Heart left ventricle (tissue), 16 donors: Measurements from ENCODE around the gene IL1RAPL1. TPM values are rescaled to one million over a fixed set of nuclear protein-coding genes. Genes with fewer than 3 reads are reported as not detected.

Source experiments
- ATAC-seq, 4 donors: fragments of 200-7000 bp; cut with Tn5 transposase; one replicate each; pipeline ENCODE4 v1.9.1; 2020 to 2022; ENCODE audit warnings: moderate library complexity in 4 of 4, mild to moderate bottlenecking in 3 of 4, moderate number of reproducible peaks in 1 of 4
- DNase-seq, 5 donors: peaks; one replicate each; pipeline ENCODE4 v3.0.0-alpha.2; 2020
- H3K27ac ChIP-seq, 12 donors: fragments of 200-600 bp; sonication (generic) in 4 of 12; one replicate each; pipeline versions ENCODE4 v1.5.0 to v1.8.0; 2016 to 2022; ENCODE audit warnings: mild to moderate bottlenecking in 2 of 12
- H3K27me3 ChIP-seq, 9 donors: fragments of 200-600 bp; sonication (generic) in 2 of 9; one replicate each; pipeline versions ENCODE4 v1.5.1 to v1.8.0; 2016 to 2022; ENCODE audit warnings: mild to moderate bottlenecking in 3 of 9
- H3K36me3 ChIP-seq, 9 donors: fragments of 200-600 bp; sonication (generic) in 2 of 9; one replicate each; pipeline versions ENCODE4 v1.5.0 to v1.8.0; 2018 to 2022; ENCODE audit warnings: mild to moderate bottlenecking in 2 of 9
- H3K4me1 ChIP-seq, 12 donors: fragments of 200-600 bp; sonication (generic) in 4 of 12; one replicate each; pipeline versions ENCODE4 v1.5.0 to v1.8.0; 2016 to 2022; ENCODE audit warnings: mild to moderate bottlenecking in 3 of 12
- H3K4me3 ChIP-seq, 12 donors: fragments of 200-600 bp; sonication (generic) in 4 of 12; one replicate each; pipeline versions ENCODE4 v1.5.0 to v1.8.0; 2017 to 2022; ENCODE audit warnings: mild to moderate bottlenecking in 9 of 12, moderate library complexity in 4 of 12
- H3K9me3 ChIP-seq, 12 donors: fragments of 200-600 bp; sonication (generic) in 4 of 12; one replicate each; pipeline versions ENCODE4 v1.5.0 to v1.8.0; 2016 to 2022; ENCODE audit warnings: mild to moderate bottlenecking in 1 of 12
- POLR2A ChIP-seq, 2 donors: fragments of 450-650 bp; IDR thresholded peaks; one replicate each; pipeline ENCODE4 v1.6.1; 2017; ENCODE audit warnings: antibody characterized with exemption in 2 of 2, mild to moderate bottlenecking in 2 of 2, moderate library complexity in 2 of 2
- WGBS, 4 donors: extraction: QIAGEN DNeasy Blood & Tissue Kit in 2 of 4; methylation state at CpG; one replicate each; pipeline versions ENCODE4 v1.1.5 to v1.1.7; 2013 to 2018; 5-methylcytosine and 5-hydroxymethylcytosine counted together
- intact Hi-C, 10 donors: fragments of 100-400 bp; cut with DNase I; formaldehyde crosslinking; loops; one replicate each; pipeline versions ENCODE4 v1.11.1 to v1.14.2; 2022
- polyA plus RNA-seq, 2 donors: library from polyadenylated mRNA; stranded (reverse); fragments of 200-250 nt; gene quantifications; one replicate each; pipeline ENCODE4 v1.2.3, GENCODE V29; 2013
- total RNA-seq, 9 donors: library from RNA; depleted of rRNA in 2 of 9; stranded (reverse); fragments of >200 nt in 2 of 9; fragmentation: NEBNext Ultra II Directional in 3 of 9; extraction: Animal tissue kit (Norgen Biotek cat#: 25700) in 3 of 9; gene quantifications; one replicate each; pipeline versions ENCODE4 v1.1.0 to v1.2.4, GENCODE V29; 2016 to 2023
- TF ChIP-seq, protein P1 (sequence below), 12 donors: fragments of 200-600 bp; sonication (generic) in 4 of 12; IDR thresholded peaks; one replicate each; pipeline versions ENCODE4 v1.5.0 to v1.8.0; 2018 to 2022; ENCODE audit warnings: antibody characterized with exemption in 12 of 12, mild to moderate bottlenecking in 5 of 12
- donor health status: ischemic (EF 13 %, LVEDD 7.1; RV severe dilation, severe dysfunction).
- donor health status: healthy with polysubstance abuse.
- donor health status: DM: no; HTN: yes; CAD: no.
- donor health status: DM: no; HTN: no; CAD: no.
- donor health status: ischemic (EF 25% LVEDD 6.9; RV normal size, moderate dysfunction).
- donor health status: ischemic (EF 25% LVEDD 5.7; RV mildly dilated, moderate dysfunction).
- donor health status: healthy.
- donor health status: DM: yes; HTN: yes; CAD: no.
- donor health status: ischemic (EF 35%, LVEDD 5.7; RV mildly dilated, moderate dysfunction).
- donor health status: nonischemic (EF 11% LVEDD 7.7; RV severe dilation, severe dysfunction).
- donor health status: DM: yes; HTN: yes; CAD: no.
- donor health status: PGD.
- donor health status: ischemic (EF 29% LVEDD 5.4; RV normal size, mild dysfunction).
- donor health status: nonischemic (EF 23%, LVEDD 6.1; RV moderate dilation, normal function).

IL1RAPL1 gene
- total and polyA plus RNA-seq, 11 donors: 0.42 to 4.7 (median 2.3) TPM

- Histone ChIP-seq H3K27me3 (no peaks in the 10 kb centered on the region), H3K9me3 (peaks cover 0 to 6% (median 0%) of the 10 kb centered on the region in 12 donors), H3K4me1 (no peaks in the 10 kb centered on the region), H3K4me3 (no peak overlapping the region), H3K36me3 (no peaks in the 10 kb centered on the region), H3K27ac (no peak overlapping the region)
- ATAC-seq (no peak), DNase-seq (no peak)
- intact Hi-C loops: no loop called here
- WGBS, 4 donors: 33 to 60% (median 47%) methylated on average over 1 of the region's 1 CpG
- TF ChIP-seq POLR2A (IDR thresholded peaks at IDR 0.05): no peak
- TF ChIP-seq, protein P1, sequence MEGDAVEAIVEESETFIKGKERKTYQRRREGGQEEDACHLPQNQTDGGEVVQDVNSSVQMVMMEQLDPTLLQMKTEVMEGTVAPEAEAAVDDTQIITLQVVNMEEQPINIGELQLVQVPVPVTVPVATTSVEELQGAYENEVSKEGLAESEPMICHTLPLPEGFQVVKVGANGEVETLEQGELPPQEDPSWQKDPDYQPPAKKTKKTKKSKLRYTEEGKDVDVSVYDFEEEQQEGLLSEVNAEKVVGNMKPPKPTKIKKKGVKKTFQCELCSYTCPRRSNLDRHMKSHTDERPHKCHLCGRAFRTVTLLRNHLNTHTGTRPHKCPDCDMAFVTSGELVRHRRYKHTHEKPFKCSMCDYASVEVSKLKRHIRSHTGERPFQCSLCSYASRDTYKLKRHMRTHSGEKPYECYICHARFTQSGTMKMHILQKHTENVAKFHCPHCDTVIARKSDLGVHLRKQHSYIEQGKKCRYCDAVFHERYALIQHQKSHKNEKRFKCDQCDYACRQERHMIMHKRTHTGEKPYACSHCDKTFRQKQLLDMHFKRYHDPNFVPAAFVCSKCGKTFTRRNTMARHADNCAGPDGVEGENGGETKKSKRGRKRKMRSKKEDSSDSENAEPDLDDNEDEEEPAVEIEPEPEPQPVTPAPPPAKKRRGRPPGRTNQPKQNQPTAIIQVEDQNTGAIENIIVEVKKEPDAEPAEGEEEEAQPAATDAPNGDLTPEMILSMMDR (IDR thresholded peaks at IDR 0.05): no peak
Measured at GRCh38 chrX:29066516-29066915, 479.3 kb downstream of the IL1RAPL1 start.

DNA sequence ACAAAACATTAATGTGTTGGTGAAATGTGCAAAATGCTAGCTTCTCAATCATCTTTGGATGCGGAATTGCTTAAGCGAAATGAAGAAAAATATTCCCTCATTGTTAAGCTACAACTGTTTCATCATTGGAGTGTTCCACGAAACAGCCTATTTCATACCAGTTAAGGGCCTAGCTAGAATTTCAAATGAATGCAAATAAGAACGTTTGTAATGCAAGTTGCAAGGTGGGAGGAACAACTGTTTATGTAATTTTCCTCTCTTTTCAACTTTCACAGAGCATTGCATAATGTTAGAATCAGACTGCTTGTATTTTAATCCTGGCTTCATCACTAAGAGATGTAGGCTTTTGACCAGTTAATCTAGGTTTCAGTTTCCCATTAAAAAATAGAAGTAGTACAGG, 480.1 kb downstream of the IL1RAPL1 start:
- Histone ChIP-seq H3K36me3 (no peaks in the 10 kb centered on the region), H3K9me3 (peaks cover 0 to 6% (median 0%) of the 10 kb centered on the region in 12 donors), H3K4me3 (no peak overlapping the region), H3K27ac (no peak overlapping the region), H3K4me1 (no peaks in the 10 kb centered on the region), H3K27me3 (no peaks in the 10 kb centered on the region)
- DNase-seq: no peak
- ATAC-seq: no peak
- TF ChIP-seq, protein P1 (IDR thresholded peaks at IDR 0.05): no peak
- no peak for TF ChIP-seq POLR2A (IDR thresholded peaks at IDR 0.05)
- intact Hi-C loops: no loop called here
- 55 to 76% (median 66%) methylated on average over 4 of the region's 4 CpGs for WGBS, 4 donors

DNA sequence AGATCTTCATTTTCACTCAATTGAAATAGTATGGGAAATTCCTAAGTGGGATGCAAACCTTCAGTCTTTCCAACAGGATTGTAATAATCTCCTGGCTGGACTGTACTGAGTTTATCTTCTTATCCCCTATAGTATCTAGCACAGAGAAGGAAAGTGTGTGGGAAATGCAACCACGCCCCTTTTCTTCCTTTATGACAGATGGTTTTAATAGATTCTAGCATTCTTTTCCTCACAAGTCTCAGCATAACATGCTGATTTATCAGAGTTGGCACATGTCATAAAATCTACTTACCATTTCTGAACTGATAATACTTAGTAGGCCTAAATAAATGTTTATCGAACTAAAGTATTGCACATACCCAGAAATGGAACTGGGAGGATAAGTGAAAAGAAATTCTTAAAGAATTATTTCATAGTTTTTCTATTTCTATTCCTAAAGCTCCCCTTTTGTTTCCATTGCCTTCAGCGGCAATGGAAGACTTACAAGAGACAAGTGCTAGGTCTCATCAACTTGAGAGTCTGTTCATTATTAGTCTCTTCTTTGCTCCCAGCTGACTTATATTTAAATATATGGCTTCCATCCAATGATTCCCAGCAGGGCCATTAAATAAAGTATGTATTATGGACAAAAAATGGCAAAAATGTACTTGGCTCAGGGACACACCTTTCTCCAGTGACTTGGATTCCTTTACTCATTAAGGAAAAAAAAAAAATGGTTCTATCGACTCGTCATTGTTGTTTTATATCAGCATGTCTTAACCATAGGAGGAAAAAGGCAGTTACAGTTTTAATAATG, 484.5 kb downstream of the IL1RAPL1 start:
- WGBS, 4 donors: 62 to 81% (median 67%) methylated on average over 5 of the region's 5 CpGs

DNA sequence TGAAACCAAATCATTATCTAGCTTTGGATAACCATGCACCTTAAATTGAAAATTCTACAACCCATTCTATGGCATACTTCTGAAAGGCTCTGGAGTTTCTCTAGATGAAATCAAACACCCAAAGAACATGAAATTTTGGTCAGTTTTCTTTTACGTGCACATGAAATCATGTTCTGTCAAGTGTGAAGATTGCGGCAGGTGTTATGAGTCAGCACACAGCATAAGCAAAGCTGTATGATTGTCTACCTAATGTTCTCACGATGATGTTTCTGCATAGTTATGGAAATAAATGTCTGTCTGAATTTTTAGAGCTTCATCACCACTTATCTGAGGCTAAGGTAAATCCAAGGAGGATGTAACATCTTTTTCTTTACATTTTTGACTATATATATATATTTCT, 495.3 kb downstream of the IL1RAPL1 start:
- Histone ChIP-seq H3K36me3 (no peaks in the 10 kb centered on the region), H3K27ac (no peak overlapping the region), H3K27me3 (no peaks in the 10 kb centered on the region), H3K4me1 (no peaks in the 10 kb centered on the region), H3K4me3 (no peak overlapping the region), H3K9me3 (no peaks in the 10 kb centered on the region)
- 72 to 86% (median 78%) methylated on average over 3 of the region's 3 CpGs for WGBS, 4 donors
- ATAC-seq (no peak), DNase-seq (no peak)
- intact Hi-C loops: no loop called here
- TF ChIP-seq, protein P1 (IDR thresholded peaks at IDR 0.05): no peak
- no peak for TF ChIP-seq POLR2A (IDR thresholded peaks at IDR 0.05)

More for the DNA sequence above, 484.5 kb downstream of the IL1RAPL1 start:
- DNase-seq (no peak), ATAC-seq (no peak)
- intact Hi-C loops: no loop called here
- H3K9me3 ChIP-seq: no peaks in the 10 kb centered on the region
- no peak overlapping the region for H3K4me3 ChIP-seq
- H3K4me1 ChIP-seq: no peaks in the 10 kb centered on the region
- H3K36me3 ChIP-seq: no peaks in the 10 kb centered on the region
- no peak overlapping the region for H3K27ac ChIP-seq
- no peaks in the 10 kb centered on the region for H3K27me3 ChIP-seq
- no peak for TF ChIP-seq POLR2A (IDR thresholded peaks at IDR 0.05)
- TF ChIP-seq, protein P1 (IDR thresholded peaks at IDR 0.05): no peak
